Measurements from ENCODE around the gene WNT5A. TPM values are rescaled to one million over a fixed set of nuclear protein-coding genes. Genes with fewer than 3 reads are reported as not detected.

WNT5A gene
- total RNA-seq, 1 donor from 2014 or later = 7.3 TPM

- FAIRE-seq = no peak
- no peak for DNase-seq (ENCODE audit: low spot score in 2 of 2)
These were observed 31.2 kb downstream of the WNT5A start for GRCh38 chr3:55455915-55456314.

DNA sequence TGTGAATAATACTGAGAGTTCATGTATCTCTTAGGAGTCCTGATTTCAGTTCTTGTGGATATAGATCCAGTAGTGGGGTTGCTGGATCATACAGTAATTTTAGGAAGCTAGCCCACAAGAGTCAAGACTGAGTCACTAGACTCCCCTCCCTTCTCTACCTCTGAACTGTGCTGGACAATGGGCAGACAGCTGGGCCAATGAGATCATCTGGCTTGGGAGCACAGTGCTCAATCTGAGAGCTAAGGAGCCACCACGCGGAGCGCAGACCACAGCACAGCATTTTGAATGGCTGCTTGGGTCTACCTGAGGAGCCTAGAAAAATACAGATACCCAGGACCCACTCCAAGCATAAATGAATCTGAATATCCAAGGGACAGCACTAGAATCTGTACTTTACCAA, 32.5 kb downstream of the WNT5A start:
- no peak for FAIRE-seq
- DNase-seq (ENCODE audit: low spot score in 2 of 2) = no peak

- DNase-seq (ENCODE audit: low spot score in 2 of 2) (no peak), FAIRE-seq (no peak)
These were observed 33.1 kb downstream of the WNT5A start for GRCh38 chr3:55453886-55454496.

GRCh38 chr3:55452886-55453285, 34.2 kb downstream of the WNT5A start:
- no peak for DNase-seq (ENCODE audit: low spot score in 2 of 2)
- FAIRE-seq = no peak

- FAIRE-seq (no peak), DNase-seq (ENCODE audit: low spot score in 2 of 2) (no peak)
These were observed 37.6 kb downstream of the WNT5A start for GRCh38 chr3:55449527-55449926.

GRCh38 chr3:55446850-55447249, 40.3 kb downstream of the WNT5A start:
- DNase-seq (ENCODE audit: low spot score in 2 of 2) (no peak), FAIRE-seq (no peak)

GRCh38 chr3:55445551-55445950, 41.6 kb downstream of the WNT5A start:
- FAIRE-seq (no peak), DNase-seq (ENCODE audit: low spot score in 2 of 2) (no peak)

- FAIRE-seq (no peak), DNase-seq (ENCODE audit: low spot score in 2 of 2) (no peak)
These were observed 43.8 kb downstream of the WNT5A start for GRCh38 chr3:55443346-55443745.

DNA sequence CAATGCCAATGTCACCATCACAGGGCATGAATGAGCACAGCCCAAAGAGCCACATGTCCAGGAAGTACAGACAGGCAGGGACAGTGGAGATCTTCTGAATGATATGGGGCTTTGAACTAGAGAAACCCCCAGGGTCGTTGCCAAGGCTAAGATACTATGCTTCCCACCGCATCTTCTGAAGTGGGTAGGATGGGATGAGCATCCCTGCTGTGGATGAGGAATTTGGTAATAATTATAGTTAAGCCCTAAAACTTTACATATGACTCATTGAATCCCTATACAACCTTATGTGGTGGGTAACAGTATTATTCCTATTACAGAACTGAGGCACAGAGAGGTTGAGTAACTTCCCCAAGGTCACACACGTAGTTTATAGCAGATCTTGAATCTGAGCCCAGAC, 44.2 kb downstream of the WNT5A start:
- FAIRE-seq (no peak), DNase-seq (ENCODE audit: low spot score in 2 of 2) (no peak)

GRCh38 chr3:55441499-55441898, 45.6 kb downstream of the WNT5A start:
- FAIRE-seq (no peak), DNase-seq (ENCODE audit: low spot score in 2 of 2) (no peak)

GRCh38 chr3:55440104-55440708, 46.9 kb downstream of the WNT5A start:
- no peak for FAIRE-seq

DNA sequence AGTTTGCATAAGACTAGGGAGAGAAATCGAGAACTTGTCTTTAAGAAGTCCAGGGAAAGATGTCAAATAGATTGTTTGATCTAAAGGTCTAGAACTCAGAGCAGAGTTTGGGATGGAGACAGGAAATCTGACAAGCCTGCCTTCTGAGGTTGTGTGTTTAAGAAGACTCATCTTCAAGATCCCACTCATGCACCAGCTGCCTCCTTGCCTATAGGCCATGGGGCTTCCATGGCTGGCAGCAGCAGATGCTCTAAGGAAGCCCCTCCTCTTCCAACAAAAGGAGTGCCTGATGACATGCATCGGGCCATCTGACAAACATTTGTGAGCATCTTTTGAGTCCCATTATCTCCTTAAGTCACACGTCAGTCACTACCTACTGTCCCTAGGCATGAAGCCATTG, 47.4 kb downstream of the WNT5A start:
- FAIRE-seq (no peak), DNase-seq (ENCODE audit: low spot score in 2 of 2) (no peak)

More at GRCh38 chr3:55440104-55440708, 46.9 kb downstream of the WNT5A start:
- no peak for DNase-seq (ENCODE audit: low spot score in 2 of 2)

- FAIRE-seq (no peak), DNase-seq (ENCODE audit: low spot score in 2 of 2) (no peak)
These were observed 50.5 kb downstream of the WNT5A start for GRCh38 chr3:55436644-55437043.

- FAIRE-seq = no peak
These were observed 51.6 kb downstream of the WNT5A start for GRCh38 chr3:55435491-55435890.

GRCh38 chr3:55434789-55435188, 52.3 kb downstream of the WNT5A start:
- DNase-seq (ENCODE audit: low spot score in 2 of 2) = no peak
- FAIRE-seq = no peak

More at GRCh38 chr3:55435491-55435890, 51.6 kb downstream of the WNT5A start:
- no peak for DNase-seq (ENCODE audit: low spot score in 2 of 2)

DNA sequence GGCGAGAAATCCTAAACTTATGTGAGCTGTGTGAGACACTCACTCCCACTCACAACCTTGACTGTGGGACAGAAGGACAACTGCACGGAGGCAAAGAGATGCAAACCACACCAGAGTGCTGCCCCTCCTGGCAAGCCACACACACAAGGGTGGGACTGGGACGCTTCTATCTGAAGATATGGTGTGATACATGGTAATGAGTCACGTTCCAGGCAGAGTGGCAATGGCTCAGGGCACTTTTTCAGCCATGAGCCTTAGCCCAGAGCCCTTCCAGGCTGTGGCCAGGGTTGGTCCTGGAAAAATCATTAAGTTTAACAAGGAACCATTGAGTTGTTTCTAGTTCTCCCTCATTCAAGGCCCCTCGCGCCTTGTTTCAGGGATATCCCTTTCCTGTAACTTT, 56.1 kb downstream of the WNT5A start:
- FAIRE-seq (no peak), DNase-seq (ENCODE audit: low spot score in 2 of 2) (no peak)

DNA sequence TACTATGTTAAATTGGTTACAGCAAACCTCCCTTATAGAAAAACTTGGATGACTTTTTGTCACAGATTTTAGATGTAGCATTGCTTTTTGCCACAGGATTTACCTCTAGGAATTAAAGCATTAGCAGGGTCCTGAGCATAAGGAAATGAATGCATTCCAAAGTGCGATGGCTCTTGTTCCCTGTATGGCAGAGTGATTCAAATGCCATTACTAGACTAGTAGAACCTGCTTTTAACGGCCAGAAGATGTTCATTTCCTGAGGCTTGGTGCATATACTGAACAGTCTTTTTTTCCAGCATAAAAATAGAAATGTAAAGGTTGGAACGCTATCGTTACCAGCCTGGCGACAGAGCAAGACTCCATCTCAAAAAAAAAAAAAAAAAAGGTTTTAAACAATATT, 59.4 kb downstream of the WNT5A start:
- no peak for FAIRE-seq
- DNase-seq (ENCODE audit: low spot score in 2 of 2) = no peak

DNA sequence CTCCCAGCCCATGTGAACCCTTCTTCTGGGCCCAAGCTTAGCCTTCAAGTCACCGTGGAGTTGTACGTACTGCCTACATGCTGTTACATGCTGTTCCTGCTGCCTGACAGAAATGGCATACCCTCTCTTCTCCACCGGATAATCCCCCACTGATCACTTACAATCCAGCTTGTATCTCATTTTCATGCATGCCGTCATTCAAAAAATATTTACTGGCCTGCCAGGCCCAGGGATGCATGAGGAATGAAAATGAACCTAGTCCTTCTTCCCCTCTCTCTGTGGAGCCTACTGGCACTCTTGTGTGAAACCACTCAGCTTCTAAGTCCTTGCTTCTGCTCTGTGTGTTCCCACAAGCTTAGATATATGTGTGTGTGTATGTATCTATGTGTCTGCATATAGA, 60.6 kb downstream of the WNT5A start:
- DNase-seq (ENCODE audit: low spot score in 2 of 2) = no peak

DNA sequence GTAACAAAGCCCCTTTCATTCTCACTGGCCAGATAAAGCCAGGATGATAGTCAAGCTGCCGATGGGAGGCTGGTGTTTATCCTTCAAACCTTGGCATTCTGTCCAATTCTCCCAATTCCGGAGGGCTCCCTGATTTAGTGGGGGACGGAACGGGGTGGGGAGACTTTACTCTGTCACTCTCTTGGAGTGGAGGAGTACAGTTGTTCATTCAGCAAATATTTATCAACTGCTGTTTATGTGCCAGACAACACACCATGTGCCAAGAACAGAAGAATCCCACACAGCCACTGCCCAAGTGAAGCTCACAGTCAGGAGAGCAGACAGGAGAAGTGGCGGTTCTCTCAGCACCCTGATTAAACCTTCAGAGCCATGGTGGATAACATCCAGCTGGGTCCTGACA, 63.3 kb downstream of the WNT5A start:
- FAIRE-seq (no peak), DNase-seq (ENCODE audit: low spot score in 2 of 2) (no peak)

More for the DNA sequence above, 60.6 kb downstream of the WNT5A start:
- FAIRE-seq = no peak

DNA sequence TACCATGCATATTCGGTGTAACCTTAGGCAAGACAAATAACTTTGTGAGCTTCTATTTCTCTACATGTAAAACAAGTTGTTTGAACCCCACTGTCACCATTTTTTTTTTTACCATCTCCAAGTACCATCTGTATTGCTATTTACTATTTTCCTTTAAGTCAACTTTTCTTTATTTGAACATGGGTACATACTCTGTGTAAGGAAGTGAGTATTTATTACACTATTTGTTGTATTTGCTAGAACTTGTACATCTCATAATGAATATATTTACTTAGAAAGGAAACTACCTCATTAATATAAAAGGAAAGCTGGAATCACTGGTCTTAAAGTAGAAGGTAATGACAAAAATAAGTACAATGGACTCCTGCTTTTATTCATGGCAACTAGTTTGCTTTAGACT, 69.9 kb downstream of the WNT5A start:
- DNase-seq (ENCODE audit: low spot score in 2 of 2) (no peak), FAIRE-seq (no peak)

DNA sequence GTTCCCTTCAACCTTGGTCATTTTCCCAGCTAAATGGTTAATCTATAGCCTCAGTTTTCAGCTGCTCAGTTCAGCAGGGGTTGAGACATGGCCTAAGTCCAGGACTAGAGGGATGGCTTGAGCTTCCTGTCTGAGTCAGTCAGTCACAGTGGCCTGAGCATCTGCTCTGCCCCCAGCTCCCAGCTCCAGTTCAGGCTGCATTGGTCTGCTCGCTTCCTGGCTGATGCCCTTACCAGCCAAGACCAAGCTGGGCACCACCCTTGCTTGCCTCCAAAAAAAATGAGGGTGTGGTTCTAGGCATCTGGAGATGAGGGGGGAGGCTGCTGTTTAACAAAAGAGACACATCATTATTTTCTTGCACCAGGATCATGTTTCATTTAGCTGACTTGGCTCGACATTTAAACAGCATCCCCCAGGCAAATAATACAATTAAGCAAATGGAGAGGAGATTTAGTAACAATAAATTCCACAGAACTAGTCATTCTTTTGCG, 70.7 kb downstream of the WNT5A start:
- FAIRE-seq (no peak), DNase-seq (ENCODE audit: low spot score in 2 of 2) (no peak)
